Sigmoid colon (tissue), 4 donors: ENCODE results near the gene DNAH7.

Experiments used
- CTCF ChIP-seq, 4 experiments: fragments of 450-650 bp in 3 of 4; fragments of 200-600 bp in 1 of 4; IDR thresholded peaks; one replicate each; pipeline ENCODE4 v1.5.1; 2016 to 2019; ENCODE audit warnings: antibody characterized with exemption in 4 of 4, mild to moderate bottlenecking in 3 of 4, moderate library complexity in 2 of 4
- EP300 ChIP-seq, 4 donors: sonication (generic); formaldehyde crosslinking; IDR thresholded peaks; one replicate each; pipeline ENCODE4 v1.6.1; 2017; ENCODE audit warnings: antibody characterized with exemption in 4 of 4
- POLR2A ChIP-seq, 2 donors: fragments of 450-650 bp; IDR thresholded peaks; one replicate each; pipeline ENCODE4 v1.6.1; 2016; ENCODE audit warnings: antibody characterized with exemption in 2 of 2, mild to moderate bottlenecking in 2 of 2, moderate library complexity in 2 of 2
- POLR2AphosphoS5 ChIP-seq, 4 donors: sonication (generic); formaldehyde crosslinking; IDR thresholded peaks; one replicate each; pipeline ENCODE4 v1.6.1; 2017; ENCODE audit warnings: antibody characterized with exemption in 4 of 4

- TF ChIP-seq CTCF (IDR thresholded peaks at IDR 0.05) (no peak), POLR2AphosphoS5 (IDR thresholded peaks at IDR 0.05) (no peak), POLR2A (IDR thresholded peaks at IDR 0.05) (no peak), EP300 (IDR thresholded peaks at IDR 0.05) (no peak)
Measured at GRCh38 chr2:195766691-195767090, 301.9 kb downstream of the DNAH7 start.
